CD4-positive, alpha-beta T cell treated with Interleukin-21 for 1 hour (primary cell): ENCODE measurements around the gene NSD2.
A peak's percentile ranks its signal among the peaks of the same experiment; 100 is the strongest.

Experiments
- DNase-seq: peaks from one replicate; pipeline ENCODE4 v3.0.0-alpha.2; 2020

The NSD2 gene

DNA sequence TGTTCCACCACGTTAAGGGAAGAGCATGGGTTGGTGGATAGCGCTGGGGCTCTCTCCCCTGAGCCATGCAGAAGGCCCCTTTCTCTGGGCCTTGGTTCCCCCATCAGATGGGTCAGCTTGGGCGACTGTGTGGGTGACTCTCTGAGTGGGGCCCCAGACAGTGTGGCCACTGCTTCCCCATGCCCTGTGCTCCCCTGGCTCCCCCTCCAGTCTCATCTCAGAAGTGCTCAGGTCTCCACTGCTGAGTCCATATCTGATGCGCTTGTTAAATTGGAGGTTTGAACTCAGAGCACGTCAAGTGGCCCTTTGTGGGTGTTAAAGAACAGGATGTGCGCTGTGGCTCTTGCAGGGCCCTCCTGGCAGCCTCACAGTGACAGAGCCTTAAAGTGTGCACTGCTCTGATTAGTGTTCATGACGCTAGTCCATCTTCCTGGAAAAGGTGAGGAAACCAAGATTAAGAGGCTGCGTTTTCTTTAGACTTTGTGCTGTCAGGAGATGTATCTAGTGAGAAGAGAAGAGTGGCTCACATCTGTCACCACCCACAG, 77.8 kb downstream of the NSD2 start:
- DNase-seq = peak; percentile 2

DNA sequence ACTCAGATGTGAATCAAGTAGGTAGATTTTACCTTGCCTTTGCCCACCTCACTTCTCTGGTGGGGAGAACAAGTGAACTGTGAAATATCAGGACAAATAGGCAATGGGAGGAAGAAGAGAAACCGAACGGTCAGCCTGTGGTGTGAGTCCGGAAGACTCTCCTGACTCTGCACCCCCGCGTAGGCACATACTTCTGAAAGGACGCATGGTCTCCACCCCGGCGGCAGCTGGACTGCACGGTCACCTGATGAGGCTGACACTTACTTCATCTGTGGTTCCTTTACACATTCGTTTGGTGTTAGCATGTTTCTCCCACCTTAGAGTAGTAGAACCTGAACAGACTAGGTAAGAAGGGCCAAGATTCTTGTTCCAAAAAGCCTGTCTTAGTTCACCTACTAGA, 79.2 kb downstream of the NSD2 start:
- DNase-seq = no peak

DNA sequence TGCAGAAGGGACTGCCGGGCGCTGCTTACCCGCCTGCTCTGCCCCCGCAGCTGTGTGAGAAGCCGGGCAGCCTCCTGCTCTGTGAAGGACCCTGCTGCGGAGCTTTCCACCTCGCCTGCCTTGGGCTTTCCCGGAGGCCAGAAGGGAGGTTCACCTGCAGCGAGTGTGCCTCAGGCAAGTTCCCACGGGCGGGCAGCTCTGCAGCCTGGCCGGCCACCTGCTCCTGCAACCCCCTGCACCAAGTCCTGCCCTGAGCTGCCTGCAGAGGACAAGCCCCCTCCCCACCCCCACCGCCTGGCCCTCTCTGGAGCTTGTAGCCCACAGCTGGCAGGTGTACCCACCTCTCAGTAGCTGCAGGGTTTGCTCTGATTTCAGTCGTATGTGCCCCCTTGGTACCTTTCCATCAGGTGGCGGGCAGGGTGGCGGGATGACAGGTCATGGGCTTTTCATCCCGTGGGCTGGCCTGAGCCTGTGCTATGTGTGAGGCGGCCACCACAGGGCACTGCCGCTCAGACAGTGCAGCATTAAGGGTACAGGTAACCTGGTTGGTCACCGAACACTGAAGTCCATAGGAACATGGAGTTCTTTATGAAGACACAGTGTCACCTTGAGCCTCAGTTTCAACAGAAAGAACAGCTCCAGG, 81.0 kb downstream of the NSD2 start:
- no peak for DNase-seq

GRCh38 chr4:1952719-1953118, 81.5 kb downstream of the NSD2 start:
- DNase-seq = no peak

GRCh38 chr4:1953335-1953734, 82.1 kb downstream of the NSD2 start:
- no peak for DNase-seq

- DNase-seq = no peak
These were observed 85.4 kb downstream of the NSD2 start for GRCh38 chr4:1956631-1957030.

DNA sequence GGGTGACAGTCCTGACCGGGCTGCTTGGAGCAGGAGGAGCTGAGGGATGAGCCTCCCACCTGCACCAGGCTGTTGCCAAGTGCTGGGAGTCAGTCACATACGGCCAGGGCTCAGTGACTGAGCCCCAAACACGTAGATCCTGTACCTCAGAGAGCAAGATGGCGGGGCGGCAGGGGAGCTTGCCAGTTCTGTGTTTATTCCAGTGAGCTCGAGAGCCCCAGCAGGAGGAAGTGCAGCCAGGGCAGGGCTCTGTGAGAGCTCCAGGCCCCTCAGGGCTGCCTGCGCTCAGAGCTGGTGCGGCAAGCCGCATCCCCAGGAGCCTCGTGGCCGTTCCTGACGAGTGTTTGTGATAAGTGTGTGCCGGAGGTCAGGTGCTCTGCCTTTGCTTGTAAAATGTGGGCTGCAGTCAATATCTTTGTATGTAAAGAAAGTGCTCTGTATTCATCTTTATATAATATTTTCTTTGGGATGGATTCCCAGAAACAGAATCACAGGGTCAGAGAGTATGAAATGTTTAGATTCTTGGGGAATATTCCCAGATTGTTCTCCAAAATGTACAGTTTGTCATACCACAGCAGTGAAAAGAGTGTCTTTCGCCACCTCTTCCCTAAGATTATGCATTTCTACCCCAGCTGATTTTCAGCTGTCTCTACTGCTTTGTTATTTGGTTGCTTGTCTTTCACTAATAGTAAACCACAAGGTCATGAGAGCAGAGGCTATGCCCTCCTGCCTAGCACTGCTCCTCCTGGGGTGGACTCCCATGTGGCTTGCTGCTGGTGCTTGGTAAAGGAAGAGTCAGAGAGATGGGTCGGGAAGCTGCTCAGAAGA, 87.3 kb downstream of the NSD2 start:
- DNase-seq = no peak

DNA sequence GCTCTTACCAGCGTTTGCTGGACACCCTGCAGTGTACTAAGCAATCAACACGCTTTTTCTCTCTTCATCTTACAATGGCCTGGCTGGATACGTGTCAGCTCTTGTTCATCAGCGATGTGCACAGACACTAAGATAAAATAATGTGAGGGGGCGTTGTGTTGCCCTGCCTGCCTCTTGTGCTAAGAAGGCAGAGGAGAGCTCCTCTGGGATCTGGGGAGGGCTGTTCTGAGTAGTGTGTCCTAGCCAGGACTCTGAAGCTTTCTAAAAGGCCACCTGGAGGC, 87.9 kb downstream of the NSD2 start:
- DNase-seq = no peak

- no peak for DNase-seq
These were observed 89.1 kb downstream of the NSD2 start for GRCh38 chr4:1960170-1960825.

GRCh38 chr4:1961038-1961437, 89.8 kb downstream of the NSD2 start:
- DNase-seq = no peak

- no peak for DNase-seq
These were observed 90.4 kb downstream of the NSD2 start for GRCh38 chr4:1961563-1961962.

DNA sequence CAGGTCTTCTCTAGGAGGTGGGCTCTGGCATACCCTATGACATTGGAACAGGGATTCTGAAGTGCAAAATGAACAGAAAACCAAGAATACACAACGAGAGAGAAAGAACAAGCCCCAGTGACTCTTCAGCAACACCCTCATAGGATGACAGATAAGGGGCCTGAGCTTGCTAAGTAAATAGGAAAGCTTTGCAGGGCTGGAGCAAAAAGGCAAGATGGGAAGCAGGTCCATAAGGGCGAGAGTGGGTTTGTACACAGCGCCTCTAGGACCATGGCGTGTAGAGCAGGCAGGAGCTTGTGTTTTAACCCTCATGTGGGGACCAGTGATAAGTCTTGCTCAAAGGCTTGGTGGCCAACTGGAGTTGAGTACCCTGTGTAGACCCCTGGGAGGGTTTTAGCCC, 91.8 kb downstream of the NSD2 start:
- no peak for DNase-seq

GRCh38 chr4:1964443-1964842, 93.2 kb downstream of the NSD2 start:
- DNase-seq = no peak

DNA sequence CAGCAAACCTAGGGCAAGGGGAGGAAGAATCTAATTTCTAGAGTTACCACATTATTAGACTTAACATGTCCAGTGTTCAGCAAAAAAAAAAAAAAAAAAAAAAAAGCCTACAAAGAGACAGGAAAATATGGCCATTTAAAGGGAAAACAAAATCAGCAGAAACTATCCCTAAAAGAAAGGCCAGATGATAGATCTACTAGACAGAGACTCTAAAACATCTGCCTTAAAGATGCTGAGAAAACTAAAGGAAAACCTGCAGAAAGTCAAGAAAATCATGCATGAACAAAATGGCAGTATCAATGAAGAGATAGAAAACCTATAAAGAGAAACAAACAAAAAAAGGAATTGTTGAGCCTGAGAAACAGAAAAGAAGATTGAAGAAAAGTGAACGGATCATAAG, 93.8 kb downstream of the NSD2 start:
- DNase-seq = no peak

- DNase-seq = no peak
These were observed 96.4 kb downstream of the NSD2 start for GRCh38 chr4:1967512-1968149.

DNA sequence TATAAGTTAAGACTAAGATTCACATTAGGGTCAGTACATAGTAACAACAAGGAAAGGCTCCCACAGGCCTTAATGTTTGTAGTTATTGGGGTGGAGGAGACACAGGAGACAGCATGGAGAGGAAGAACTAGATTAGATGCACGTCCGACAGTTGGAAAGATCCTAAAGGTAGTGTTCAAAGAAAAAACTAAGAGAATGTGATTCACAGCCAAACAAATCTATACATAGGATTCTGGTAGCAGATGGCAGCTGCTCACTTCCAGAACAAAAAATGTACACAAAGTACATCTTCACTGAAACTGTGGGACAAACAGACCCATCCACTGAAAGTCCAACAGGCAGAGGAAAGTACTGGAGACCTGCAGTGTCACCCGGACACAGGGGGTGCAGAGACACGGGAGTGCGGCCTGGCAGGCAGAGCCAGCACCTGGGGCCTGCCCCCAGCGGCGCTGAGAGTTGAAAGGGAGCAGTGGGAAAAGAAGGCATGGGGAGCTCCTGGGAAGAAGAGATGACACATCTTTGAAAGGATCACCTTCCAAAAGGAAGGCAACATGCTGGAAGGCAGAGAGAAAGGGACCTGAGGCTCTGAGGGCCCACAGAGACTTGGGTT, 97.6 kb downstream of the NSD2 start:
- no peak for DNase-seq

DNA sequence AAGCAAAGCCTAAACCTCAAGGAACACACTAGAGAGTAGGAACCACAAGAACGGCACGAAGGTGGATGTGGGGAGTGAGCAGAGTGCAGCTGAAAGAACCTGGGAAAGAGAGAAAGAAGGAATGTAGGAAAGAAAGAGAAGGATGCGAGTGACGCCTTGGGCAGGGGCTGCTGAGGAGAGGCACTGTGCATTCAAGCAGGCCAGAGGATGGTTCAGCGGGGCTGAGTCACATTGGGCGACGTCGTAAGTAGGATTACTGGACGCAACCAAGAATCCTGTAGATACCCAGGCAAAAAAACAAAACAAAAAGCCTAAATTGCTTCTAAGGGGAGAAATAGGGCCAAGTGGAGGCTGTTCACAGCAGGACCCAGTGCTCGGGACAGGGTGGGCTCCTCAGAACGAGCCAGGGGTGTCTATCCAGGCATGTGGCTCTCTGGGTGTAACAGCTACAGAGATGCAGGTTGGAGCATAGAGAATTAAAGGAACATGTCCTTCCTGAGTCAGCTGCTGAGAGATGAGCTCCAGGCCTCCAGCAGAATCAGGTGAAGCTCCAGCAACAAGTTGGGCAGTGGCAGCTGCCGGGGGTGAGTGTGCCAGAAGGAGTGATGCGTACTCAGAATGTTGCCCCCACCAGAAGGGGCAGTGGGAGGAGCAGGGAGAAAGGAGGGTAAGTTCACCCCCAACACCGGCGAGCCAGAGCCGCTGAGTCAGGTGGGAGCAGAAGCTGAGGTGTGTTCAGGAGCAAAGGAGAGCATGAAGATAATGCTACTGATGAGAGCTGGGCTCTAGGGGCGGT, 98.9 kb downstream of the NSD2 start:
- no peak for DNase-seq

DNA sequence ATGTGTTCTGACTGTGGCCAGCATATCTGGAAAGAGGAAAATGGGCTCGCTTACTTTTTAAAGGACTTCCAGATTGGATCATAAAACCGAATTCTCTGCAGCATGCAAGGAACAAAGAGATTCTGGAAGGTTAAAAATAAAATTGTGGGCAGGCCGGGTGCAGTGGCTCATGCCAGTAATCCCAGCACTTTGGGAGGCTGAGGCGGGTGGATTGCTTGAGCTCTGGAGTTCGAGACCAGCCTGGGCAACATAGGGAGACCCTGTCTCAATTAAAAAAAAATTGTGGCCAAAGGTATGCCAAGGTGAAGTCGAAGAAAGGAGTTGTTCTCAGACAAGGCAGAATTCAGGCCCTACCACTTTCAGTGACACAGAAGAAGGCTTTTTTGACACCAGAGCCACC, 99.7 kb downstream of the NSD2 start:
- DNase-seq = no peak

DNA sequence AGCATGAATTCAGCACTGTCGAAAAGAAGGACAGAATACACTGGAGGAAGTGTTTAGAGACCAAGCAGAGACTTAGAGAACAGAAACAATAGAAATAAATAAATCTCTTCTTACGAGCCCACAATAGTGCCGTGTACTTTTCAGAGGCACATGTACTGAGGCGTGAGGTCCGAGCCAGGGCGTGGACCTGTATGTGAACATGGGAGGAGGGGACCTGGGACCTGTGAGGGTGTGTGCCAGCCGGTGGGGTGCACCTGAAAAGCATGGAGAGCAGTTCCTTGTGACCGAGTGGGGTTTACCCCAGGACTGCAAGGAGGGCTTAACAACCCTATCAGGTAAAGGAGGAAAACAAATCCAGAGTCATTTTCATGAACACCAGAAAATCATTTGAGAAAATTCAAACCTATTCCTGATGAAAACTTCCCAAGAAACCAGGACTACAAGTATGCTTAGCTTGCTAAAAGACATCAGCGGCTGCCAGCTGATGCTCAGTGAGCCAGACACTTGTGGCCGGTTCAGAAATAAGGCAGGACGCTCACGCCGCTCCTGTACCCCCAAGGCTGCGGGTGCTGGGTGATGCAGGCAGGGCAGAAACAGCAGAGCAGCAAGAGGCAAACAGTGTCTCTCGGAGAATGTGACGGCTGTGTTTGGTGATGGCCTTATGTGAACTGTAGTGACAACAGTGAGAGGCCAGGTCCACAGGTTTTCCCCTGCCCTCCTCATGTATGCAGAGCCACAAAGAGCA, 100.4 kb downstream of the NSD2 start:
- no peak for DNase-seq

DNA sequence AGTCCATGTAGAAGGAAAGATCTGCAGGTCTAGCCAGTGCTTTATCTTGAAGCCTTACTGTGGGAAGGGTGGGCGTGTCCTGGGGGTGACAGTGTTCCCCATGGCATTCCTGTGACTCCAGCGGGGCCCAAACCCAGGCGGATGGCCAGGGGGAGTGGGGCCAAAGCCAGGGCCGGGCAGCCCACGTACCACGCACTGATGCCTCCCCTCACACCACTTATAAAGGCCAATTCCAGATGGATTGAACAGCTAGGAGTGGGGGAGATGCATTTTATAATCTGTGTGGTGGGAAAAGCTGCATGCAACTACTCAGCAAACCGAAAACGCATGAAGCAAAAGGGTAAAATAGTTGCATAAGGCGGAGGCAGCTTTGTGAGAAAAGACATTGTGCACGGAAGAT, 101.2 kb downstream of the NSD2 start:
- DNase-seq = no peak

- DNase-seq = no peak
These were observed 102.0 kb downstream of the NSD2 start for GRCh38 chr4:1973218-1973617.

DNA sequence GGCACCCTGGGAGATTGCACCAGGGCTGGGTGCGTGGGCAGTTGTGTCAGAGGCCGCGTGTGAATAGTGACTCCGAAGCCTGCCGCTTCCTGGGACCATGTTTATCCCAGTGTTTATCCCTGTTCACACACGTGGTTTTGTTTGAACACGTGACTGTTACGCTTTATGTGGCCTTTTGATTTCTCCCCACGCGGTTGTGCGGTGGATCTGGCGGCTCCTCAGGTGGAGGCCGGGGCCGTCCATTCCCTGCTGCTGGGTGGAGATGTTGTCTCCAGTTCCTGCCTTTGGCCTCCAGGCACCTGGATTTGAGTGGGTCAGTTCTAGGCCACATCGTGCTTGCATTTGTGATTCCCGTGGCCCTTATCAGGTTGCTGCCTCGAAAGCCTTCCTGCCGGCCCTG, 102.5 kb downstream of the NSD2 start:
- DNase-seq = no peak
